Measurements from ENCODE around the gene CDH19.

DNA sequence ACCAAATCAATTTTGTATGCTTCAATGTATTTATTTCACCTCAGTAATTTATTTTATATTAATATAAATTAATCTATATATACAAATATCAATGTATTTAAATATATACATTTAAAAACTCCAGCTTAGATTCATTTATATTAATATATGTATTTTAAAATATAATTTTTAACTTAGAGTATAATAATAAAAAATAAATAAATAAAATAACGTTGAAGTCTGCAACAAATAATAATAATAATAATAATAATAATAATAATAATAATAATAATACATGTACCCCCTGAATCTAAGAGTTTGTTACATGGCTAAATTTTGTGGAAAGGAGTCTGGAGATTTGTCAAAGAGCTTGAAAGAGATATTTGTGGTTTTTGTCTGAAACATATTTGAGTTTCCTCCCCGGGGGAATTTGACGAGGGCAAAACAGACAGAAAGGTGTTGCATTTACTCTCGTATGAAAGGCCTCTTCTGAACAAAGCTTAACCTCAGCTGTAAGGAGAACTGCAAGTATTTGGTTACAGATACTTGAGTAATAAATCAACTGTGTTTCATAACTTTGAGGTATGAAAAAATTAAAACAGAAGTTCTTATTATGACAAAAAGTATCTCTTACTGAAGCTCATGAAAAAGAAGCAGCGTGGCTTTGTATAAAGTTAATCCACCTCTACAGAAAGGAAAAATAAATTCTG, 93.4 kb downstream of the CDH19 start:
- TF ChIP-seq POLR2A (IDR thresholded peaks at IDR 0.05) (no peak), POLR2AphosphoS5 (IDR thresholded peaks at IDR 0.05) (no peak), EP300 (IDR thresholded peaks at IDR 0.05) (no peak)
- TF ChIP-seq, protein P1, sequence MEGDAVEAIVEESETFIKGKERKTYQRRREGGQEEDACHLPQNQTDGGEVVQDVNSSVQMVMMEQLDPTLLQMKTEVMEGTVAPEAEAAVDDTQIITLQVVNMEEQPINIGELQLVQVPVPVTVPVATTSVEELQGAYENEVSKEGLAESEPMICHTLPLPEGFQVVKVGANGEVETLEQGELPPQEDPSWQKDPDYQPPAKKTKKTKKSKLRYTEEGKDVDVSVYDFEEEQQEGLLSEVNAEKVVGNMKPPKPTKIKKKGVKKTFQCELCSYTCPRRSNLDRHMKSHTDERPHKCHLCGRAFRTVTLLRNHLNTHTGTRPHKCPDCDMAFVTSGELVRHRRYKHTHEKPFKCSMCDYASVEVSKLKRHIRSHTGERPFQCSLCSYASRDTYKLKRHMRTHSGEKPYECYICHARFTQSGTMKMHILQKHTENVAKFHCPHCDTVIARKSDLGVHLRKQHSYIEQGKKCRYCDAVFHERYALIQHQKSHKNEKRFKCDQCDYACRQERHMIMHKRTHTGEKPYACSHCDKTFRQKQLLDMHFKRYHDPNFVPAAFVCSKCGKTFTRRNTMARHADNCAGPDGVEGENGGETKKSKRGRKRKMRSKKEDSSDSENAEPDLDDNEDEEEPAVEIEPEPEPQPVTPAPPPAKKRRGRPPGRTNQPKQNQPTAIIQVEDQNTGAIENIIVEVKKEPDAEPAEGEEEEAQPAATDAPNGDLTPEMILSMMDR (IDR thresholded peaks at IDR 0.05), result no peak
